OCI-LY3 (cell line): ENCODE results near the gene TIMD4.

Experiments
- CTCF ChIP-seq: fragments of 200-600, 300-600 bp; sonication (generic); IDR thresholded peaks from 2 replicates; pipeline ENCODE4 v1.5.1; 2014; ENCODE audit warnings: antibody characterized with exemption, low read length, low read depth
- EZH2phosphoT487 ChIP-seq: fragments of 200-600 bp; shearing (Covaris generic); IDR thresholded peaks from 2 replicates; pipeline ENCODE4 v1.6.1; 2018; ENCODE audit warnings: antibody characterized with exemption, mixed run types, low read depth

DNA sequence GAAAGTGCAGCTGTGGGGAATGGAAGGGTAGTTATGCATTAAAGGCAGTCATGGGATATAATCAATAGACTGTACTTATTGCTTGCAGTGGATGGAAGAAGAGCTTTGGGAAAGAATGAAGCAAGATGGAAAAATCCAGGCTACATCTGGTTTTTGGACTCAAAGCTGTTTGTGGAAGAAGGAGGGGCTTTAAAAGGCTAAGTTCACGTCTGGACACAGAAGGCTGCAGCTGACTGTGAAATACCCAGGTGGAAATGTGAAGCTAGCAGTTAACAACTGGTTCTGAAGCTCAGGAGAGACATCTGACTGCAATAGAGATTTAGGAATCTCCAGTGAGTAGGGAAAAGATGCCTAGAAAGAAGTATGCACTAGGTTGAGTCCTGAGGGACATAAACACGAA lies 43.2 kb upstream of the TIMD4 start:
- TF ChIP-seq CTCF (no peak), EZH2phosphoT487 (no peak)
